Jurkat, Clone E6-1 (cell line): ENCODE results near the gene TPGS1. TPM values are rescaled to one million over a fixed set of nuclear protein-coding genes. Genes with fewer than 3 reads are reported as not detected.
A peak's percentile ranks its signal among the peaks of the same experiment; 100 is the strongest.

Source experiments
- DNase-seq: peaks from one replicate; pipeline ENCODE4 v3.0.0-alpha.2; 2011; ENCODE audit warnings: low read depth, low spot score
- H3K4me3 ChIP-seq: 2 replicates; pipeline ENCODE4 v1.5.1; 2011; ENCODE audit warnings: mild to moderate bottlenecking, low read length, control low read depth, moderate library complexity
- polyA plus RNA-seq: library from polyadenylated mRNA; unstranded; fragments of >200 nt; gene quantifications from one replicate; pipeline ENCODE4 v1.2.1, GENCODE V29; 2012; ENCODE audit warnings: missing spikeins; ENCODE audit not compliant: insufficient read length, insufficient read depth

The TPGS1 gene, protein sequence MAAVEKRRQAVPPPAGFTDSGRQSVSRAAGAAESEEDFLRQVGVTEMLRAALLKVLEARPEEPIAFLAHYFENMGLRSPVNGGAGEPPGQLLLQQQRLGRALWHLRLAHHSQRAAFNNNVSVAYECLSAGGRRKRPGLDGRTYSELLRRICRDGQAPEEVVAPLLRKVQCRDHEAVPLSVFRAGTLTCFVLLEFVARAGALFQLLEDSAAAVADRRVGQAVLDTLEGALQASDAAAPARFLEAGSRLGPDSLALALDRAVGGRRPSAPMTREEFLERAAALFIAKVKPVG
- 4.8 TPM for polyA plus RNA-seq

DNA sequence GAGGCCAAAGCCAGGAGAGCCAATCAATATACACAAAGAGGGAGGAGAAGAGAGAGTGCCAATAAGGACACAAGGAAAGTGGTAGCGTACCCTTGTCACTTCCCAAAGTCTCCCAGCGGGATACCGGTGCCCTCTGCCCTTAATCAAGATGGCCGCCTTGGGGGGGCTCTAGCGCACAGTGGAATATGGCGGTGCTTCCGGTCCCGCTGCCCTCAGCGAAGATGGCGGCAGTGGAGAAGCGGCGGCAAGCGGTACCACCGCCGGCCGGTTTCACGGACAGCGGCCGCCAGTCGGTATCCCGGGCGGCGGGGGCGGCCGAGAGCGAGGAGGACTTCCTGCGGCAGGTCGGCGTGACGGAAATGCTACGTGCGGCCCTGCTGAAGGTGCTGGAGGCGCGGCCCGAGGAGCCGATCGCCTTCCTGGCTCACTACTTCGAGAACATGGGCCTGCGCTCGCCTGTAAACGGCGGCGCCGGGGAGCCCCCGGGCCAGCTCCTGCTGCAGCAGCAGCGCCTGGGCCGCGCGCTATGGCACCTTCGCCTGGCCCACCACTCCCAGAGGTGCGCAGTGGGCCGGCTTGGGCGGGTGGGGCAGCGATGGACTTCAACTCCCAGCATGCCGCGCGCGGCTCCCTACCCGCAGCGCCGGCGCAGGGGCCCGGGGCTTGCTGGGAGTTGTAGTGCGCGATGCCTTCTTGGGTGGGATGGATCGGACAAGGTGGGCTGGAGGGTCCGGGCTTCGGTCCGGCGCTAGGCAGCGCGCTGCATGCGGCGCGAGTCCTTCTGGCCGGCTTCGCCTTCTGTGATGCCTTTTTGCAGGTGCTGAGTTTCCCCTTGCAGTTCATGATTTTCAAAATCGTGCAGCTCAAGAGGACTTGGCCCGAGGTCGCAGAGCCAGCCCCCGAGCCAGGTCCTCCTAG, at the start of gene TPGS1:
TPGS1 (plus strand) TSS at position 212 of the 918 bp plus-strand sequence; CDS start at position 222, 10 bp downstream.
- peak within 1 kb of the TSS; percentile 82 for H3K4me3 ChIP-seq
- peak; percentile 70 for DNase-seq

DNA sequence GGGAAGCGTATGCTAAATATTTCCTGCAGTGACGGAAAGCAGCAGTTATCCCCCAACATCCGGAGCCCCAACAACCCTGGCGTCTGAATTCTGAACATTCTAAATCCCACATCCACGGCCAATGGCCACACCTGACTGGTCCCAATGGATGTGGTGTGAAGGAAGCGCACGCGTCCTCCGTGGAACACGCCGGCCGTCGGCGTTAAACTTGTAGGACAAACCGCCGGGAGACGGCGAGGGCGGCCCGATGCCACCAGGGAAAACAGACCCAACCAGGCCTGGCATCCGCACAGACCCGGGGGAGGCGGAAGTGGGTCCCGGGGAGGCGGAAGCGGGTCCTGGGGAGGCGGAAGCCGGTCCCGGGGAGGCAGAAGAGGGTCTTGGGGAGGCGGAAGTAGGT, 49.7 kb upstream of the TPGS1 start:
- no peak overlapping the region for H3K4me3 ChIP-seq
- no peak for DNase-seq

DNA sequence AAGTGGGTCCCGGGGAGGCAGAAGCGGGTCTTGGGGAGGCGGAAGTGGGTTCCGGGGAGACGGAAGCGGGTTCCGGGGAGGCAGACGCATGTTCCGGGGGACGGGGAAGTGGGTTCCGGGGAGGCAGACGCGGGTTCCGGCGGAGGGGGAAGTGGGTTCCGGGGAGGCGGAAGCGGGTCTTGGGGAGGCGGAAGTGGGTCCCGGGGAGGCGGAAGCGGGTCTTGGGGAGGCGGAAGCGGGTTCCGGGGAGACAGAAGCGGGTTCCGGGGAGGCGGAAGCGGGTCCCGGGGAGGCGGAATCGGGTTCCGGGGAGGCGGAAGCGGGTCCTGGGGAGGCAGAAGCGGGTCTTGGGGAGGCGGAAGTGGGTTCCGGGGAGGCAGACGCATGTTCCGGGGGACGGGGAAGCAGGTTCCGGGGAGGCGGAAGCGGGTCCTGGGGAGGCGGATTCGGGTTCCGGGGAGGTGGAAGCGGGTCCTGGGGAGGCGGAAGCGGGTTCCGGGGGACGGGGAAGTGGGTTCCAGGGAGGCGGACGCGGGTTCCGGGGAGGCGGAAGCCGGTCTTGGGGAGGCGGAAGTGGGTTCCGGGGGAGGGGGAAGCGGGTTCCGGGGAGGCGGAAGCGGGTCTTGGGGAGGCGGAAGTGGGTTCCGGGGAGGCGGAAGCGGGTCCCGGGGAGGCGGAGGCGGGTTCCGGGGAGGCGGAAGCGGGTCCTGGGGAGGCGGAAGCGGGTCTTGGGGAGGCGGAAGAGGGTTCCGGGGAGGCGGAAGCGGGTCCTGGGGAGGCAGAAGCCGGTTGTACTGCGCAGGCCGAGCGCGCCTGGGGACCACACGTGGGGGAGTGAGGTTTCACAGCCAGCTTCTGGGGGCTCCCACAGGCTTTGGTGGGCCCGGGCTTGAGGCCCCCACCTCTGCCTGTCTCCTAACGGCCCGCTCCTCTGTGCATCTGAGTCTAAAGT, 48.9 kb upstream of the TPGS1 start:
- DNase-seq = no peak
- no peak overlapping the region for H3K4me3 ChIP-seq

DNA sequence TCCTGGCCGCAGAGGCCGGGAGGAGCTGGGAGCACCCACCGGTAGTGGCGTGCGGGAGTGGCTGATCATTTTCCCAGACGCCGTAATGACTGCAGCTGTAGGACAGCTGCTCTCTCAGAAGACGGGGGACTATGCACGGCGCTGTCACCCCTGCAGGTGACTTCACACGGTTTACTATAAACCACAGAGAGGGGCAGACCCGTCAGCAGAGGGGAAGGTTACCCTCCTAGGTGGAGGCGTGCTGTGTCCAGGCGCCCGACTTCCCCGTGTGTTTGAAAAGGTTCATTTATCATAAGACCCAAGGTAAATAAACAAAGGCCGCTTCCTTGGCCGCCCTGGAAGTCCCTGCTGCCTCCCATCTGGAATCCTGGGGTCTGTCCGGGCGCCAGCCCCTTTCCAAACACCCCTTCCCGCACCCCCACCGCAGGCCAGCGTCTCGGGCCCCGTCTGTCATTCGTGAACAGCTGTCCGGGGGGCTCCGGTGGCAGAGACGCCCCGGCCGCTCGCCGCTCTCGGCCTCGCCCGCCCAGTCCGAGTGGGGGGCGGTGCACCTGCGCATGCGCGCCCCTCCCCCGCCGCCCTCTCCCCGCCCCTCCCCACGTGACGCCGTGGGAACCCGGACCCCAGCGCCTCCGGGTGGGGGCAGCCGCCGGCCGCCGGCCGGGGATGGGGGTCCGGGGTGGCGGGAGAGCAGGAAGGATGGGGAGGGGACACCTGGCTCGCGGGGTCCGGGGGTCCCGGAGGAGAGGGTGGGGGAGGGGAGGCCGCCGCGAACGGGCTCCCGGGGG, 47.4 kb upstream of the TPGS1 start:
- no peak for DNase-seq
- H3K4me3 ChIP-seq = no peak overlapping the region

DNA sequence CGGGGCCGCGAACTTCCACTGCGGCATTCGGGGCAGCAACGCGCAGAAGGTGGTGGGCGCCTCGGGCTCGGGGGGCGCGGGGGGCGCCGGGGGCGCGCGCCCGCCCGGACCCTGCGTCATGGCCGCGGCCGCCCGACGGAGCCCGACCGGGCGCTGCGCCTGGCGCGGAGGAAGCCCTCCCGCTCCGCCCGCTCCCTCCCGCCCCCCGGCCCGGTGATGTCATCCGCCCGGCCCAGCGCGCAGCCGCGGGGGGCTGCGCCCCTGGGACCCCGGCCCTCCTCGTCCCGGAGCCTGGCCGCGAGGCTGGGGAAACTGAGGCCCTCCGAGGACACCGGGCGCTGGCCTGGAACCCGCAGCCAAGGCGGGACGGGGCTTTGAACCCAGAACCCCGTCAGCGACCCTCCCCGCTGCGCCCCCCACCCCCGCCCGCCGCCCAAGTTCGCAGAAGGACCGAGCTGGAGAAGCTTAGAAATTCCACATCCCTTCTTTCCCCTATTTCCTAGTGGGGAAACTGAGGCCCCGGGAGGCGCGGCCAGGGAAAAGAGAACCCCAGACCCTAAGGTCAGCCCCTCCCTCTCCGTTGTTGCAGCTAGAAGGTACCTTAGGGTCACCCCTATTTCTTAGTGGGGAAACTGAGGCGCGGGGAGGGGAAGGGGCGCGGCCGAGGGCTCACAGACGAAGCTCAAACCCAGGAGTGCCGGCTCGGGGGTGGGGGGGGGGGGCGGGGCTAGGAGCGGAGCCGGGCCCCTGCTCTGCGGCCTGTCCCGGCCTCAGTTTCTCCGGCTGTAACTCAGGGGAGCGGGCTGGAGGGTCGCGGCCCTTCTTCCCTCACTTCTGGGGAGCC, 46.2 kb upstream of the TPGS1 start, which contains the start of gene SHC2:
SHC2 (minus strand) TSS at position 157 of the 844 bp plus-strand sequence; CDS start at position 120, 37 bp downstream.
- no peak for DNase-seq
- no peak within 1 kb of the TSS for H3K4me3 ChIP-seq

DNA sequence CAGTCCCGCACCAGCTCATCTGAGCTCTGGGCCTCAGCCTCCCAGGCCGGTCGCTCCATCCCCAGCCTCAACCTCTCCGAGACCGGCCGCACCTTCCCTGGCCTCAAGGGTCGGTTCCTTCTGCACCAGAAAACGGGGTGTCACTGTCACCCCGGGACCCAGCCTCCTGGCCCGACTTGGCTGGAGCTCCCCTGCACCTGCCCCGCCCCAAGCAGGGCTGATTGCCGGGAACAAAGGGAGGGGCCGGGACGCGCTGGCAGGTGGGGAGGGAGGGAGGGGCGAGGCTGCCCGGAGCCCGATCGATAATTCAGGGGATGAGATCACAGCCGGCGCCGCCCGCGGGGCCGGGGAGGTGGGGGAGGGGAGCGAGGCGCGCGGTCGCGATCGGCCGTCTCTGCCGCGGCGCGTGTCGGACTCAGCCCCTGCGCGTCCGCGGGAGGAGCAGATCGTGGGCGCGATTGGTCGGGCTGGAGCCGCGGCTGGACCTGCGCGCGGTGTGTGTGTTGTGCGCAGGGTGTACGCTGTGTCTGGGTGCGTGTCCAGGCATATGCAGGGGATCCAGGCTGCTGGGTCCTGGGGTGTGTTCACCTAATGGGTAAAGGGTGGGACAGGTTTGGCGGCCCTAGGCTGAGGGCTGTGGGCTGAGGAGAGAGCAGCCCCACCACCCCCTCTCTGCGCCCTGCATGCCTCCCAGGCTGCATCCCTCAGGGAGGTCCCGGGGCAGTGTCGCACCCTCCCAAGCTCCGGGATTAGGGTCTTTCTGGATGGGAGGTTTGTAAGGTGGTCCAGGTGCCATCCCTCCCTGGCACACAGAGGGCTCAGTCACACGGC, 45.4 kb upstream of the TPGS1 start:
- no peak overlapping the region for H3K4me3 ChIP-seq
- DNase-seq = no peak

DNA sequence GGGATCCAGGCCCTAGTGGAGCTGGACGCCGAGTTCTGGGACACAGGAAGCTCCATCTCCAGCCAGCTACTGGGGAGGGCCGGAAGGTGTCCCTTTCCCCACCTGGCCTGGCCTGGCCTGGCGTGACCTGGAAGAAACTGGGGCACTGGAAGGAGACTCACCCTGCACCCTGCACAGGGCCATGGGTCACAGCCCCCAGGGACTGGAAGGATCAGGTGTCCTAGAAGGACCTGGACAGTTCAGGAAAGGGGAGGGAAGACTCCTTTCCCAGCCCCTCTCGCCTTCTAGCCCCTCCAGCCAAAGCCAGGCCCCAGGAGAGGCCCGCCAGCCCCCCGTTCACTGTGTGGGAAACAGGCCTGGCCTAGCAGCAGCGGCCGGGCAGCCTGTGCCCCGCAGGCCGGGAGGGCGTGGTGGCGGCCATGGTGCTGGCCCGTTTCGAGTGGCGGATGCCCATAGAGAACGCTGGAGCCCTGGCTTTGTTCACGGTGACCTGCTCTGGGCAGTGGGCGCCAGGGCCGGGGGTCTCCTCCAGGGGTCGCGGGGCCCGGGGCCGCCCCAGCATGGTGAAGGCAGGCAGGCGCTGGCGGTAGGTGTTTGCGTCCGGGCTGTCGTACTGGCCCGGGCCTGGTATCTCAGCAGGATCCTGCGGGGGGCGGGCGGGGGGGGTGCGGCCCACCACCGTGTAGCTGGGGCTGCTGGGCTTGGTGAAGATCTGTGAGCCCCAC, 43.7 kb upstream of the TPGS1 start:
- no peak for DNase-seq

DNA sequence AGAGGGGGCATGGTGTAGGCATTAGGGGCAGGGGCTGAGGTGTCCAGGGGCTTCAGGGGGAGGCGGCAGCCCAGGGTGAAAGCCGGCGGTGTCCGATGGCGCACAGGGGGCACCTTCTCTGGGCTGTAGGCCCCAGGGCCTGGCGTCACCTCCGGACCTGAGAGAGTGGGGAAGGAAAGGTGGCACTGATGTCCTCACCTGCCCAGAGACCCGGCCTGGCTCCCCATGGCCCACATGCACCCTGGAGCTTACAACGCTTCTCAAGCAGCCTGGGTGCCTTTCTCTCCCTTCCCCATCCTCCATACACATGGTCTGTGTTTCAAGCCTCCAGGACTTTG, 43.1 kb upstream of the TPGS1 start:
- no peak overlapping the region for H3K4me3 ChIP-seq
- no peak for DNase-seq

More for the DNA sequence above, 43.7 kb upstream of the TPGS1 start:
- no peak overlapping the region for H3K4me3 ChIP-seq

DNA sequence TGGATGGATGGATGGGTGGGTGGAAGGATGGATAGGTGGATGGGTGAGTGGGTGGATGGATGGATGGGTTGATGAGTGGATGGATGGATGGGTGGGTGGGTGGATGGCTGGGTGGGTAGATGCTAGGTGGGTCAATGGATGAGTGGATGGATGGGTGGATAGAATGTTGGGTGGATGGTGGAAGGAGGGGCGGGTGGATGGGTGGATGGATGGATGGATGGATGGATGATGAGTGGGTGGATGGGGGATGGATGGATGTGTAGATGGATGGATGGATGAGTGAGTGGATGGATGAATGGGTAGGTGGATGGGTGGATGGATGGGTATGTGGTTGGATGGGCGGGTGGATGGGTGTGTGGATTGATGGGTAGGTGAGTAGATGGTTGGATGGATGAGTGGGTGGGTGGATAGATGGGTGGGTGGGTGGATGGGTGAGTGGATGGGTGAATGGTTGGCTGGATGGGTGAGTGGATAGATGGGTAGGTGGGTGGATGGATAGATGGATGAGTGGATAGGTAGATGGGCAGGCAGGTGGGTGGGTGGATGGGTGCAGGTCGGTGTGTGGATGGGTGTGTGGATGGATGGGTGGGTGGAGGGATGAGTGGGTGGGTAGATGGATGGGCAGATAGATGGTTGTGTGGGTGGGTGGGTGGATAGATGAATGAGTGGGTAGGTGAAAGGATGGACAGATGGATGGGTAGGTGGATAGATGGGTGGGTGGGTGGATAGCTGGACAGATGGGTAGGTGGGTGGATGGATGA, 42.1 kb upstream of the TPGS1 start:
- no peak for DNase-seq
- no peak overlapping the region for H3K4me3 ChIP-seq

DNA sequence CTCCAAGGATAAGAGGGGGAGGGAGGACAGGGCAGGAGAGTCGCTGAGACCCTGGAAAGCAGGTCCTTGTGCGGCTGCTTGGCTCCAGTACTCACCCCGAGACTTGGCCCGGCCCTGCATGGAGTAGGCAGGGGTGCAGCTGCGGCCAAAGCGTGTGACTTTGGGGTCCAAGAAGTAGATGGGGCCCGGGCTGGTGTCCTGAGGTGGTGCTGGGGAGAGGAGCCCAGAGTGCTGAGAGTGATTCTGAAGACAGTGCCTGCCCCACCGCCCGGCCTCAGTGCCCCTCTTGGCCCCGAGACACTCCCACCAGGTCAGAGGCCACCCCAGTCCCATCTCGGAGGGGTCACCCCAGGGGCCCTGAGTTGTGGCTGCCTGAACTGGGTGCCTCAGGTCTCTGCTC, 39.7 kb upstream of the TPGS1 start:
- DNase-seq = no peak
- no peak overlapping the region for H3K4me3 ChIP-seq

DNA sequence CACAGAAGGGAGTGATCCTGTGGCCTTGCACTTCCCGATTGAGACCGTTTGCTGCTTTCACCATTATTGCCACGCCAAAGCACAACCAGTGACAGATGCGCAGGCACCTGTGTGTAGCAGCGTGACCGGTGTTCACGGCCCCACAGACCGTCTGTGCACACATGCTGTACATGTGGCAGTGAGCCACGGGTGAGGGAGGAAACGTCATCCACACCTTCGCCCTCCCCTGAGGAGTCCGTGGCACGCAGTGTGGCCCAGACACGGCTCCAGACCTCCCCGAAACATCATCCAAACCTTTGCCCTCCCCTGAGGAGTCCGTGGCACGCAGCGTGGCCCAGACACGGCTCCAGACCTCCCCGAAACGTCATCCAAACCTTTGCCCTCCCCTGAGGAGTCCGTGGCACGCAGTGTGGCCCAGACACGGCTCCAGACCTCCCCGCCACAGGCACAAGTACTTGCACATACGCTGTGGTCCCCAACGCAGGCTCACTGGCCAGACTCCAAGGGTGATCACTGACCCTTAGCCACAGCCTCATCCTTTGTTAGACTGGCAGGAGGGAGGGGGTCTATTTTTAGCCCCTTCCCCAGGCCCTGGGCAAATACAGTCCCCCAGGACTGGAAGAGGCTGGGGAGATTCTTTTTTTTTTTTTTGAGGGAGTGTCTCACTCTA, 38.6 kb upstream of the TPGS1 start:
- H3K4me3 ChIP-seq = no peak overlapping the region
- no peak for DNase-seq

DNA sequence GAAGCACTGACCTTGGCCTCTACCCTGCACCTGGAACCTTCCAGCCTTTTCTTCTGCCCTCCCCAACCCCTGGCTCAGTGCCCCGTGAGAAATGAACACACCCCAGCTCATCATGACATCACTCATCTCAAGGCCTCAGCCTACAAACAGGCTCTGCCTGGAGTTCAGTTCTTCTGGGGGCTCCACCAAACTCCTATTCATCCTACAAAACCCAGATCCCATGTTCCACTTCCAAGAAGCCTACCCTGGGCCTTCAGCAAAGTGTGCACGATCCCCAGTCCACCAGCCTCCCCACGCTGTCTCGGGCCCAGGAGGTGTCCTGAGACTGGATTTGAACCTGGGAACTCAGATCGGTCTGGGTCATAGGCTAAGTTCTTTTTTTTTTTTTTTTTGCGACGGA, 37.5 kb upstream of the TPGS1 start:
- DNase-seq = no peak
- no peak overlapping the region for H3K4me3 ChIP-seq

DNA sequence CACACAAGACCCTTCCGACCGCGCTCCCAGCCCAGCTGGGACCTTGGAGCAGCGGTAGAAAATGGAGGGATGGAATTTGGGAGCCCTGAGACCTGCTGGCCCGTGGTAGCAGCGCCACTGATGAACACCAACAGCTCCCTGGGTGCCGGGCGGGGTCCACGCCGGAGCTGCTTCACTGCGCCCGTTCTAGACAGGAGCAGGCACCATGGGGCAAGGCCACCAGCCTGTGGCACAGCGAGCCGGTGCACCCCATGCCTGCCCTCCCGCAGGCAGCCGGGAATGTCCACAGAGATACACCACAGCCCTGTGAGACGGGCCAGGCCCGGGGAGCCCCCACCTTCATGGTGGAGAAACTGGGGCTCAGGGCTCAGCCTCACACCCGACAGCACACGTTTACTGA, 36.6 kb upstream of the TPGS1 start:
- DNase-seq = no peak

DNA sequence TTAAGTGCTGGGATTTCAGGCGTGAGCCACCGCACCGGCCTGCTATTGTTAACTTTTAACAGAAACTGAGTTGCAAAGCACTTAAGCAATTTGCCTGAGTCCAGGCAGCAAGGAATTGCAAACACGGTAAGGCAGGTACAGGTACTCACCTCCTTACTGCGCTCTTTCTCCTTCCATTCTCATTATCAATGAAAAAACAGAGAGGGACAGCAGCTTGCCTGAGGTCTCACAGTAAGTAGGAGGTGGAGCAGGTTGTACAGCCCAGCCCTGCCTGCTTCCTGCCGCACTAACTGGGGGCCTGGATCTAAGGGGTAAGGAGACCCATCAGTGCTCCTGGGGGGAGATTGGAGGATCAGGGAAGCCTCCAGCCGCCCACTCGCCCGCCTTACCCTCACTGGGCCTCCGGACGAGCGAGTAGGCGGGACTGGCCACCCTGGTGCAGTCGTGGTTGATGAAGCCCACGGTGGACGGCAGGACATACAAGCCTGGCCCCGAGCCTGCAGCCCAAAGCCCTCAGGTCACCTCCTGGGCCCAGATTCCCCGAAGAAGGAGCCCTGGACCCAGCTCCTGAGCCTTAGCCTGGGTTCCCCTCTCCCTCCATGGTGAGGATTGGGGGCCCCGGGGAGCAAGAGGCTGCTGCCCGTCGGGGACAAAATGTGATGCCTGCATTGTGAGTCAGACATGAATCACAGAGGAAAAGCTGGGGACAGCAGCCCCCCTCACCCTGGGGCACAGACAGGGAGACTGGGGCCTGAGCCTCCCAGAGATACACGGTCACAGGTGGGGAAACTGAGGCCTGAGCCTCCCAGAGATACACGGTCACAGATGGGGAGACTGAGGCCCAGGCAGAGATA, 35.1 kb upstream of the TPGS1 start:
- H3K4me3 ChIP-seq = no peak overlapping the region
- DNase-seq = no peak

More for the DNA sequence above, 36.6 kb upstream of the TPGS1 start:
- no peak overlapping the region for H3K4me3 ChIP-seq
